Activated T-cell treated with anti-CD3 and anti-CD28 coated beads, Interleukin-2, amount 50 U/mL, for 4 hours (primary cell): ENCODE results near the gene PDZK1IP1. TPM values are rescaled to one million over a fixed set of nuclear protein-coding genes. Genes with fewer than 3 reads are reported as not detected.

Source experiments
- ATAC-seq, 2 donors: fragments of 200-7000 bp; cut with Tn5 transposase; one replicate each; pipeline ENCODE4 v1.10.0; 2021
- DNase-seq: peaks from one replicate; pipeline ENCODE4 v3.0.0-alpha.2; 2020
- H3K27me3 Mint-ChIP-seq: one replicate; pipeline ENCODE4 v1.8.0; 2021; ENCODE audit warnings: low read depth, mixed read lengths
- H3K36me3 Mint-ChIP-seq: one replicate; pipeline ENCODE4 v1.8.0; 2022; ENCODE audit warnings: mixed read lengths; ENCODE audit not compliant: insufficient read depth
- H3K4me1 Mint-ChIP-seq: one replicate; pipeline ENCODE4 v1.8.0; 2021; ENCODE audit warnings: low read depth, mixed read lengths
- H3K4me3 Mint-ChIP-seq: one replicate; pipeline ENCODE4 v1.8.0; 2021; ENCODE audit warnings: mild to moderate bottlenecking, moderate library complexity, mixed read lengths
- H3K9me3 Mint-ChIP-seq: one replicate; pipeline ENCODE4 v1.8.0; 2021; ENCODE audit warnings: mixed read lengths
- total RNA-seq, 3 donors: library from RNA; stranded (reverse); gene quantifications; one replicate each; pipeline ENCODE4 v1.2.1, GENCODE V29; 2021

PDZK1IP1 gene
- total RNA-seq, 3 donors from 2014 or later: not detected

- peaks cover 31% of the 10 kb centered on the region for H3K4me1 Mint-ChIP-seq
- no peaks in the 10 kb centered on the region for H3K9me3 Mint-ChIP-seq
- H3K4me3 Mint-ChIP-seq: no peak overlapping the region
- peaks cover 64% of the 10 kb centered on the region for H3K27me3 Mint-ChIP-seq
- H3K36me3 Mint-ChIP-seq: no peaks in the 10 kb centered on the region
- no peak for ATAC-seq
- no peak for DNase-seq
Observed at GRCh38 chr1:47227341-47228232, 37.8 kb upstream of the PDZK1IP1 start.

DNA sequence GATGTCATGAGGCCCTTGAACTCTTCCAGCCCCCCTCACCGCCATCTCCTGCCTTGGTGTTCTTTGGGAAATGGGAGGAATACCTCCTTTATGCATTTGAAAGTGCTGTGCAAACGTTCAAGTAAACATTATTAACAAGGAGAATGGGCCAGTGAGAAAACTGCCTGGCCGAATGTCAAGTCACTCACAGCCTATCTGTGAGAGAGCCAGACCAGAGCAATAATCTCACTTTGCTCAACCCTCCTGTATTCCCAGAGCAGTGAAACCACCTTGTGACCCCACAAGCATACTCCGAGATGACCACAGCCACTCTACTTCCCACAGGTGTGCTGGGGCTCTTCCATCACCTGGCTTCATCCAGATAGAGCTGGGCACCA is 37.0 kb upstream of the PDZK1IP1 start:
- peaks cover 58% of the 10 kb centered on the region for H3K27me3 Mint-ChIP-seq
- no peak overlapping the region for H3K4me3 Mint-ChIP-seq
- ATAC-seq (no peak), DNase-seq (no peak)
- no peaks in the 10 kb centered on the region for H3K9me3 Mint-ChIP-seq
- H3K36me3 Mint-ChIP-seq: no peaks in the 10 kb centered on the region
- H3K4me1 Mint-ChIP-seq: peaks cover 29% of the 10 kb centered on the region

GRCh38 chr1:47226121-47226838 is 36.4 kb upstream of the PDZK1IP1 start:
- no peak for DNase-seq
- H3K9me3 Mint-ChIP-seq: no peaks in the 10 kb centered on the region
- no peaks in the 10 kb centered on the region for H3K36me3 Mint-ChIP-seq
- H3K4me1 Mint-ChIP-seq: peaks cover 24% of the 10 kb centered on the region
- no peak for ATAC-seq
- H3K4me3 Mint-ChIP-seq: peak overlapping the region; percentile 65
- H3K27me3 Mint-ChIP-seq: peaks cover 56% of the 10 kb centered on the region

- DNase-seq: no peak
- H3K4me3 Mint-ChIP-seq: peak overlapping the region; percentile 65
Observed at GRCh38 chr1:47225430-47226100, 35.7 kb upstream of the PDZK1IP1 start.

GRCh38 chr1:47224676-47225399 is 35.0 kb upstream of the PDZK1IP1 start:
- Mint-ChIP-seq H3K27me3 (peaks cover 42% of the 10 kb centered on the region), H3K36me3 (no peaks in the 10 kb centered on the region), H3K4me3 (no peak overlapping the region), H3K9me3 (no peaks in the 10 kb centered on the region), H3K4me1 (peaks cover 10% of the 10 kb centered on the region)
- peak; percentile 12 to 22 for ATAC-seq
- no peak for DNase-seq

More at GRCh38 chr1:47225430-47226100, 35.7 kb upstream of the PDZK1IP1 start:
- H3K36me3 Mint-ChIP-seq: no peaks in the 10 kb centered on the region
- peaks cover 49% of the 10 kb centered on the region for H3K27me3 Mint-ChIP-seq
- H3K4me1 Mint-ChIP-seq: peaks cover 18% of the 10 kb centered on the region
- peak; percentile 21 to 25 for ATAC-seq
- no peaks in the 10 kb centered on the region for H3K9me3 Mint-ChIP-seq

- H3K4me1 Mint-ChIP-seq: peaks cover 3% of the 10 kb centered on the region
- ATAC-seq (no peak), DNase-seq (no peak)
- no peaks in the 10 kb centered on the region for H3K9me3 Mint-ChIP-seq
- no peak overlapping the region for H3K4me3 Mint-ChIP-seq
- no peaks in the 10 kb centered on the region for H3K36me3 Mint-ChIP-seq
- H3K27me3 Mint-ChIP-seq: peaks cover 34% of the 10 kb centered on the region
Observed at GRCh38 chr1:47223921-47224675, 34.3 kb upstream of the PDZK1IP1 start.

DNA sequence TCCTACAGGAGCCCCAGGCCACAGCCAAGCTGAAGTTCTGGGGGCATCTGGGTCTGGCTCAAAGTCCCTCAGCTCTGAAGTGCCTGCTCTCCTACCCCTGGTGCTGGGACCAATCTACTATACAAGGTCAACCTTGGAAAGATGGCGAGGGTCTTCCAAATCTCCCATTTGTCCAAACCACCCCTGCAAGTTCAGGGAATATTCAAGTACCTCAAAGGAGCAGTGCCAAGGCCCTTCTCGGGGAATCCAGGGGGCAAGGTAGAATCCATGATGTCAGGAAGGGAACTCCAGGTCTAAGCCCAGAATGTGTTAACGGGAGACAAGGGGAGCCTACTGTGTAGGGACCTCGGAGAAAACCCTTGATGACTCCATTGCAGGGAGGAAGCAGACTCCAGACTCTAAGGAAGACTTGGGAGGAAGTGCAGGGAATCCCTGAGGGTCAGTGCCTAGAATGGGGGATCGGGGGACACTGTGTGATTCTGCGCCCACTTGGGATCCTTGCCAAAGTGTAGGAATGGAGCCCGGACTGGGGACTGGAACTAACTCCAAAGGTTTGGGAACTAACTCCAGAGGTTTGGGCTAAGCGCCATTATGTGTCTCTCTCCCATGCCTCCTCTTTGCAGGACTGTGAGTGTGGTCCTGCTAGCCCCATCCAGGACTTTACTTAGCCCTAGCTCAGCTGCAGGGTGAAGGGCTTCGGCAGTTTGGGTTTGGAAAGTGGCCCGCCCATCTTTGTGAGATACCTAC is 33.5 kb upstream of the PDZK1IP1 start:
- Mint-ChIP-seq H3K4me3 (no peak overlapping the region), H3K27me3 (peaks cover 28% of the 10 kb centered on the region), H3K4me1 (peaks cover 3% of the 10 kb centered on the region), H3K36me3 (no peaks in the 10 kb centered on the region), H3K9me3 (no peaks in the 10 kb centered on the region)
- ATAC-seq (no peak), DNase-seq (no peak)

GRCh38 chr1:47222476-47222875 is 32.6 kb upstream of the PDZK1IP1 start:
- ATAC-seq (no peak), DNase-seq (no peak)
- H3K4me3 Mint-ChIP-seq: no peak overlapping the region
- no peaks in the 10 kb centered on the region for H3K36me3 Mint-ChIP-seq
- H3K9me3 Mint-ChIP-seq: no peaks in the 10 kb centered on the region
- peaks cover 3% of the 10 kb centered on the region for H3K4me1 Mint-ChIP-seq
- H3K27me3 Mint-ChIP-seq: peaks cover 19% of the 10 kb centered on the region

- ATAC-seq (no peak), DNase-seq (no peak)
- Mint-ChIP-seq H3K4me3 (no peak overlapping the region), H3K27me3 (peaks cover 3% of the 10 kb centered on the region), H3K4me1 (no peaks in the 10 kb centered on the region), H3K9me3 (no peaks in the 10 kb centered on the region), H3K36me3 (no peaks in the 10 kb centered on the region)
Observed at GRCh38 chr1:47219590-47220220, 29.9 kb upstream of the PDZK1IP1 start.

DNA sequence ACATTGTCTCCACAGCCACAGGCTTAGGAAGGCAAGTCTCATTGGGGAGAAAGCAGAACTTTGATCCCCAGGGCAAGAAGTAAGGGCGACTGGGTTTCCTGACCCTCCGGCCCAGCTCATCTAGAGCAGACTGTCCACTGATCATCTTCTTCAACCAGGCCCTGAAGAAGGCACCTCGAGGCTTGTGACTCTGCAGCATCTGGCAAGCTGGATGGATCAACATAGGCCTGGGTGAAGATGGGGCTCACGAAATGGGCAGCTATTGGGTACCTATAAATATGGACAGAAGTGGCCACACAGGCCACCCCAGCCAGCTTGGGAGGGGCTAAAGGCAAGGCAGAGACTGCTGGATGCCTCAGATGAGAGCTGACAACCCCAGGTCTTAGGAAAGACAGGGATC is 29.2 kb upstream of the PDZK1IP1 start:
- no peak overlapping the region for H3K4me3 Mint-ChIP-seq
- peaks cover 3% of the 10 kb centered on the region for H3K27me3 Mint-ChIP-seq
- H3K36me3 Mint-ChIP-seq: no peaks in the 10 kb centered on the region
- DNase-seq (no peak), ATAC-seq (no peak)
- H3K9me3 Mint-ChIP-seq: no peaks in the 10 kb centered on the region
- no peaks in the 10 kb centered on the region for H3K4me1 Mint-ChIP-seq

- no peaks in the 10 kb centered on the region for H3K9me3 Mint-ChIP-seq
- H3K4me3 Mint-ChIP-seq: no peak overlapping the region
- DNase-seq: no peak
- peaks cover 3% of the 10 kb centered on the region for H3K27me3 Mint-ChIP-seq
- ATAC-seq: no peak
- no peaks in the 10 kb centered on the region for H3K4me1 Mint-ChIP-seq
- no peaks in the 10 kb centered on the region for H3K36me3 Mint-ChIP-seq
Observed at GRCh38 chr1:47216278-47217059, 26.6 kb upstream of the PDZK1IP1 start.

GRCh38 chr1:47215713-47216112 is 25.9 kb upstream of the PDZK1IP1 start:
- peaks cover 2% of the 10 kb centered on the region for H3K27me3 Mint-ChIP-seq
- H3K36me3 Mint-ChIP-seq: no peaks in the 10 kb centered on the region

More at GRCh38 chr1:47215713-47216112, 25.9 kb upstream of the PDZK1IP1 start:
- H3K4me1 Mint-ChIP-seq: no peaks in the 10 kb centered on the region
- H3K4me3 Mint-ChIP-seq: no peak overlapping the region
- H3K9me3 Mint-ChIP-seq: no peaks in the 10 kb centered on the region
- ATAC-seq (no peak), DNase-seq (no peak)
